Activated CD8-positive, alpha-beta memory T cell treated with anti-CD3 and anti-CD28 coated beads for 24 hours (primary cell): Measurements from ENCODE around the gene ZFP1.

ENCODE experiments used
- DNase-seq: peaks from one replicate; pipeline ENCODE4 v3.0.0-alpha.2; 2020

The ZFP1 gene

DNA sequence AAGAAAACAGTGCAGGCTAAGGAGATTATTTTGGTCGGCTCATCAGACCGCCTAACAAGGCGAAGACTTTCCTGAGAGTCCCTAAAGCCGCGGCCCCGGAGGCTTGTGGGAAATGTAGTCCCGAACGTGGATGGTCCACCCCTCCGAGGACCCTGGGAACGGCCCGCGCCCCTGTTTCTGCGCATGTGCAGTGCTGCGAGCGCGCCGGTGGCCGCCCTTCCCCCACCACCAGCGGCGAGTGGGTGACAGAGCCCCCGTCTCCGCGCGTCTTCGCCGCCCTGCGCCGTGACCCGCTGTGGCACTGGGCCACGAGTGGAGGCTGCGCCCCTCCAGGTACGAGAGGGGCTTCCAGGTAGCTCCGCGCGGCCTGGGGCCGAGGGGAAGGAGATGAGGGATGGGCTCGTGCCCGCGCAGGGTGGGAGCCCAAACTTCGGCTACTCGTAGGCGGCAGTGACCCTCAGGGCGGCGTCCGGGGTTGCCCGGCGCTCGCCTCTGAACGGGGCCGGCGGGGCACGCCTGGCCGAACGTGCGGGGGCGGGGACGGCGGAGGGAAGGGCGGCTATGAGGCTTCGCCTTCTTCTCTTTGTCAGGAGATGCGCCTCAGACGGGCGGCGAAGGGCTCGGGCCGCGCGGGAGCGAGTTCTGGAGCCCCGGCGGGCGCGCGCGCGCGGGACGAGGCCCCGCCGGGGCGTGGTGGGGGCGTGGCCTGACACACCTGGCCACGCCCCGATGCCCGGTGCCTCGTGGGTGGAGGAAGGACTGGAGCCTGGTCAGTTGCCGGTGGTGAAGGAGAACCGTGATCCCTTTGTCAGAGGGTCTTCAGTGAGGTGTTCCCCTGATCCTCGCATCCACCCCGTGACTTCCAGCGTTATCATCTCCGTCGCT is at the start of gene ZFP1:
Gene ZFP1 (plus strand): TSS at position 214 of the 885 bp plus-strand sequence. CDS start 4,428 bp downstream, outside the sequence.
- DNase-seq, result peak; percentile 99

DNA sequence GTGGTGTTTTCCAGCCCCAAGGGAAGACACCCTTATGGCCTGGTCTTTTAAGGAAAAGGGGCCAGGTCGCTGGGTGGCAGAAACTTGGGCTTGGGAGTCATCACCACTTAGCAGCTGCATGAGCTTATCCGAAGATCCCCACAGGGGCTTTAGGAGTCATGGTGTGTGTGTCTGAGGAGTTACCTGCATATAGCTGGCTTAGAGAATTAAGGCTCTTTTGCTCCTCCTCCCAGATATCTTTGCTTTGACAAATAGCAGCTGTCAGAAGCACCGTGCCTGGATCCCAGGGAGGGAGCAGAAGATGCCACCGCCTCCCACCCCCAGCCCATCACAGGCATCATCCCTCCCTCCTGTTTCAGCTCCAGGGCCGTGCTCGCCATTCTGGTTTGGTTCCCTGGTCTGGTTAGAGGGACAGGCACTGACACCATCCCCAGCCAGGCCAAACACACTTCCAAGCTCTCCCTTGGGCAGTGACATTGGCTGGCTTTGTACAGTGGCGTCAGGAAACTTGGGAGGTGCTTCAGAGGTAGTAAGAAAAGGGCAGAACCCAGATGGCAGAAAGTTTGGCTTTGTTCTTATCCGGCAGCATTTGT is 49.2 kb upstream of the ZFP1 start:
- DNase-seq, result no peak

DNA sequence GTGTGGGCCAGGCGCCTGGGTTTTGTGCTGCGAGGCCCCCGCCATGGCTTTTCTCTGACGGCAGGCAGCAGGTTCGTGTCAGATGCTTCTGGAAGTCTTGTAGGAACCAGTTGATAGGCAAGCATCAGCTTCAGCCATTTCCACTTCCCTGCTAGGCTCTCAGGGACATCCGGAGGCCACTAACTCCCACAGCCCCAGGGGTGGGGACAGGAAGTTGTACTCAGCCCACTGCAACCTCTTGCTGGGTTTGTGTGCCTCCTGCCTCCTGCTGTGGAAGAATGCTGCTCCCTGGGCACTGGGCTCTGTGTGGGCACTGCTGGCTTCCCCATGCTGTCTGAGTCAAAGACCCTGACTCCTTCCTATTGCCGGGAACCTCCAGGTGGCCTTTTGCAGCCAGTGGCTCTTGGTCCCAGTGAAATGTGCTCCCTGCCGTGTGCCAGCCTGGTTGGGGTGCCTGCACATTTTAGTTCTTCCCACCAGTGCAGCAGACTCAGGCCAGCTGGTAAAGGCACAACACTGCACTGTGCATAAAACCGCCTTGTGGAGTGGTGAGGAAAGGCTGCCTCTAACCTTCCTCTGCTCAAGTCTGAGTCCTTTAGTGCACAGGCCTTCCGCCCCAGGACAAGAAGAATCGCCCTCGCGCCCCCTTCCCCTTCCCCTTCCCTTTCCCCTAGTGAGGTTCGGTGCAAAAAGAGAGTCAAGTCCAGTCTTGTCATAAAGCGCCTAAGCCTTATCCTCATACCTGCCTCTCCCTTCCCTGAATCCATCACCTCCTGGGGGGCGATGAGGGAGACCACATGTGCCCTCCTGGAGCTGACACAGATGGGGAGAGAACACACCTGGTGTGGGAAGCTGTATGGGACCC is 48.4 kb upstream of the ZFP1 start:
- DNase-seq, result peak; percentile 75

DNA sequence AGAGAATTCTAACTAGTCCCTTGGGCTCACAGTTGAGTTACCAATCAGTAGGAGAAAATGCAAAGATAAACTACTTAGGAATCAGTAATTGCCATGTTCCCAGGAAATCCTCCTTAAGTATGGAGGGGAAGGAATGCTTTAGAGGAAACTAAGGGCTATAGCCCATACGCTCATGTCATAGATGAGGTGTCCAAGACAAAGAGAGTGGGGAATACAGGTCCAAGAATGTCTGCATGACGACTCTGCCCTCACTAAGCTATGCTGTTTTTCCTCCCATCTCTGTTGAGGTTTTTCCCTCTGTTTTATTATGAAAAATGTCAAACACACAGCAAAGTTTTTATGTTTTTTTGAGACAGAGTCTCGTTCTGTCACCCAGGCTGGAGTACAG is 47.7 kb upstream of the ZFP1 start:
- no peak for DNase-seq

DNA sequence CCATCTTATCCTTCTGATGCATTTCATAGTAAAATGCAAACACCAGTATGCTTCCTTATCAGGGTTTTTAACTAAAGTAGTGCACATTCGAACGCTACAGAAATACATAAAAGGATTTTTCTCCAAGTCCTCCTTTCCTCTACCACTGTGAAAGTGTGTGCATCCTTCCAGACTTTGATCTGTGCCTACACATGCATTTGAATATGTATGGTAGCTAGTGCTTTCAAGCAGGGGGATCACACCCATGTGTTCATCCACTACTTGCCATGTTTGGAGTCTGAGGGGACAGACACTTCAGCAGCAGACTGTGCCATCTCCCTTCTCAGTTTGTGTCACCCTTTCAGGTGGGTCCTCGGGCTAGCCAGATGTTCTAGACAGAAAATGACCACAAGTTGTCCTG is 46.7 kb upstream of the ZFP1 start:
- no peak for DNase-seq

DNA sequence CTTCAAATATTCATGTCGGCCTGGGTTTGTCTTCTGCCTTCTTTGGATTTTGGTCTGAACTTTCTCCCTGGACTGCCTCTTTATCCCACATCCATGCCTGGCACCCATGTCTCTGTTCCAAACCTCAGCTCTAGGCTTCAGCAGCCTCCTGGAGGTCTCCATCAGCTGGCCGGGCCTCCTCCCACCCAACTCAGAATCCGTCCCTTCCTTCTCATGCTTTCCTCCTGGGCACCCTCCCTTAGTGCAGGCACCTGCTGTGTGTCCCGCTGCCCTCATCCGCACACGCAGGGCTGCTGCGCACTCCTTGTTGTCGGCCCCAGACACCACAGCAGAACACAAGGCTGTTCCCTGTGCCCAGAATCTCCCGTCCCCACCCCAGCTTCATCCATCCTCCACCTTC is 45.7 kb upstream of the ZFP1 start:
- DNase-seq, result no peak

DNA sequence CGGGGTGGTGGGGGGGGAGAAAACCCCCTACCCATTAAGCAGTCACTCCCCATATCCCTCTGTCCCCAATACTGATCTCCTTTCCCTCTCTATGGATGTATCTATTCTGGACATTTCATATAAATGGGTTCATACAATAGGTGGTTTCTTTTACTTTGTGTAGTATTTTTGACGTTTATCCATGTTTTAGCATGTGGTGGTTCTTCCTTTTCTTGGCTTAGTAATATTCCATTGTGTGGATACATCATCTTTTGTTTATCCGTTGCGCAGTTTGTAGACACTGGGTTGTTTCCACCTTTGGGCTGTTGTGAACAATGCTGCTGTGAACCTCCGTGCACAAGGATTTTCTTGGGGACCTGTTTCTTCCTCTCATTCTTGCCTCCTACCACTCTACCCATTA is 44.3 kb upstream of the ZFP1 start:
- no peak for DNase-seq

DNA sequence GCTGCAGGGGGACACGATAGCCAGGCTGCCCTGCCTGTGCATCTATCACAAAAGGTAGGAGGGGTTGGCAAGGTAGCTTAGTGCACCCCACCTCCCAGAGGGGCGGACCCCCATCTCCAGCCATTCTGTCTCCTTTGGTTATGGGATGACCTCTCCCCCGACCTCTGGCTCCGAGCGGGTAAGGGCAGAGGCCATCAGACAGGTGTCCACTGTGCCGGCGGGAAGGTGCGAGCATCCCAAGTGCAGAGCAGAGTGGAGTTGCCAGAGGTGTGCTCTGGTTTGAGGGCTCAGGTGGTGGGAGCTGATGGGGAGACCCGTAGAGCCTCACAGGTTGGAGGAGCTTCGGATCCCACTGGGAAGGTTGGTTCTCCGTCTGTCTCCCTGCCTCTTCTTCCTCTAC is 43.5 kb upstream of the ZFP1 start:
- DNase-seq, result no peak

DNA sequence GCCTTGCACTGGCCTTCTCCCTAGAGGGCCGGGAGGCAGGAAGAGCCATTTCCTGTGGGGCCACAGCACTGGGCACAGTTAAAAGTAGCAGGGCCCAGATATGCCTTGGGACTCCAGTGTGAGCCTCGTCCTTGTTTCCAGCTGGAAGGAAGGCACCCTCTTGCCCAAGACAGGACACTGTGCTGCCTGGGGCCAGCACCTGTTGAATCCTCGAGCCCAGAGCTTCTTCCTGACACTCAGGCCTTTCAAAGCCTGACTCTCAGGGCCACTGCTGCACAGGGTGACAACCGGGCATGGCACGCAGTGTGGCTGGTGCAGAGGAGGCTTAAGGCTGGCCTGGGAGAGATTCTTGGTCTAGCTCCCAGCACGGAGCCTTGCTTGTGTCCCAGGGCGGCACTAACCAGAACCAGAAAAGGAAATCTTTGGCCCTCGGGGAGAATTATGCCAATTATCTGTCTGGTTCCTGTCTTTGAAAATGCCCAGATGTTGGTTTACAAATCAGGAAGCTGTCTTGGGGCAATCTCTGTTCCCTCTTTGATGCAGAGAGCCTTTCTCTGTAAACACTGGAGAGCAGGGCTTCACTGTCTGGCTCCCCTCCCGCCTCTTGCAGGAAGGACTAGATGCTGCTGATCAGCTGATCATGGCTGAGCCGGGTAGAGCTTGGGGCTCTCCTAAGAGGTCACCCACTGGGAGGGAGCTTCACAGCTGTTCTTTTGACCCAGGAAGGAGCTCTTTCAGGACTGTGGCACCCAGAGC is 42.8 kb upstream of the ZFP1 start:
- no peak for DNase-seq

DNA sequence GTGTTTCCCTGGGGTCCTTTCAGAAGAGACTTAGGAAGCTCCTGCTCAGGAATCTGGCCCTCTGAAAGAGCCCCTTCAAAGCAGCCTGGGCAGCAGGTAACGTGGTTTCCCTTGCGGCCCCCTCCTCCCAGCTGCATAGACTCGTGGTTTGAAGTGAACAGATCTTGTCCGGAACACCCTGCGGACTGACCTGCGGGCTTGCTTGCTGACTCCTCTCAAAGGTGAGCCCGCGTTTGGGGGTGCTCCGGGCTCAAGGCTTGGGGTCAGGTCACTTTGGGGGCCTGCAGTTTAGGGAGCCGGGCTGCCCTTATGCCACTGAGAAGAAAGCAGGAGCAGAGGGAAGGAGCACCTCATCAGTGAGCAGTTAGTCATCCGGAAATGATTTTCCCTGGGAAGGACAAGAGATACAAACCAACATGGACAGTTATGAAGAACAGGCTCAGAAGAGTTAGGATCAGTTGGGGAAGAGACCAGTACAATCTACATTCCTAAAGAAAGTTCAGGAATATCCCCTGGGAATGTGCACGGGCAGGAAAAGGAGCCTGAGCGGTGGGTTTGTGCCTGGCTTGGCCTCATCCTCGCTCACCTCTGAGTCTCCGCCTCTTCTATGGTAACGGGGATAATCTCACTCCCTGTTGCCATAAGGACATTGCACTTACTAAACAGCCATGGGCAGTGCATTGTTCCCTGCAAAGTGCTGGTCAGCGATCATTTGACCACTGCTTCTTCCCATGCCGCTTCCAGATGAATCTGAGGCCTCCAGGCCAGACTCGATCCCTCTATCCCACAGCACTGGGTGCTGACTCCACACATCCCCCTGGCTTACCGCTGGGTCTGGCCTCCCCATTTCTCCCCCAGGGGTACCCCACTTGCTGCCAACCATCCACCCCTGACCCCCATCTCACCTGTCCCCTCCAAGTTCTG is 41.7 kb upstream of the ZFP1 start:
- no peak for DNase-seq

DNA sequence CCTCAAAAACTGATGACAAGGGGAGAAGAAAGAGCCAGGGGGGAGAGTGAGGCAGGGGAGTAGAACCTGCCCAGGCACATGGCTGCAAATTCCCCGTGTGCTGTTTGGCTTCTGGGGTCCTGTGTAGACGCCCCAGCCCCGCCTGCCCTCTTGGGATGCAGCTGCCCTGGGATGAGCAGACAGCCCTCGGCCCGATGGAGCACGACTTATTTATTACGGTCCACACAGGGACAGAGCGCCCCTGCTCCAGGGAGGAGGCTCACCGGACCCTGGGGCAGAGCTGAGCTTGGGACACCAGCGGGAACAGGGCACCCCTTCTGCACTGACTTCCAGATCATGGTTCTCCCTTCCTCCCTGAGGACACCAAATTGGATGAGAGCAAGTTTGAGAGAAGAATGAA is 40.8 kb upstream of the ZFP1 start:
- DNase-seq, result no peak

DNA sequence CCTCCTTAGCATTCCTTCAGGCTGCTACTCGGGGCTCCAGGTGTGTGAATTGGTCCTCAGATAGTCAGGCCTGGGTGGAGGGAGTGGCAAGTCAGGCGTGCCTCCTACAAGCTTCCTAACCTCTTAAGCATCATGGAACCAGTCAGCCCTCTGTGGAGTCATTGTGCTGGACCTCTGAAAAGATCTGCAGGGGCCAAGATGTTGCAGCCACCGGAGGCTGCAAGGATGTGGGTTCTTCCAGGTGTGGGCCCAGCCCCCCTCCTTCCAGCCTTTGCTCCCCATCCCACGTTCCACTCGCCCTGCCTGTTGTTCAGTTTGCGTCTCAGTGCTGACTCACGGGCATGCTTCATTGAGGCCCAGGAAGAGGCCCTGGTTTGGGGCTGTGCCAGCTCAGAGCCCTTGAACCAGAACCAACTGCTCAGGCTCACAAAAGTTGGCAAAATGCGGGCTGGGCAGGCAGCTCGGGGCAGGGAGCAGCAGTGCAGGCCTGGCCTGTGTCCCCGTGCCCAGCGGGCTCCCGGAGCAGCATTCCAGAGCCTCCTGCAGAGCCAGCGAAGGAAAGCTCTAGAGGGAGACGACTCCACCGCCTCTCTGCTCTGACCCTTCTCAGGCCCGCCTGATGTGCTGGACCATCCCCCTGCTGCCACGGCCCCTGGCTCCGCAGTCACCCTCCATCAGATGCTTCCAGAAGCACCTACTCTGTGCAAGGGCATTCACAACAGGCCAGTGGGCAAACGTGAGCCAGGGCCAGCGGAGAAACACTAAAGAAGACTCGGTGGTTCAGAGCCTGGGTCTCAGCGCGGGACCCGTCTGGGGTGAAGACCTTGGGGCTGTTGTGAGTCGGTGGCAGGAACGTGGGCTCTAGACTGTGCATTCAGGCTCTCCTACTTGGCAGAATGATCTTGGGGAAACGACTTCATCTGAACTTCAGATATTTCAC is 39.3 kb upstream of the ZFP1 start:
- peak; percentile 86 for DNase-seq

DNA sequence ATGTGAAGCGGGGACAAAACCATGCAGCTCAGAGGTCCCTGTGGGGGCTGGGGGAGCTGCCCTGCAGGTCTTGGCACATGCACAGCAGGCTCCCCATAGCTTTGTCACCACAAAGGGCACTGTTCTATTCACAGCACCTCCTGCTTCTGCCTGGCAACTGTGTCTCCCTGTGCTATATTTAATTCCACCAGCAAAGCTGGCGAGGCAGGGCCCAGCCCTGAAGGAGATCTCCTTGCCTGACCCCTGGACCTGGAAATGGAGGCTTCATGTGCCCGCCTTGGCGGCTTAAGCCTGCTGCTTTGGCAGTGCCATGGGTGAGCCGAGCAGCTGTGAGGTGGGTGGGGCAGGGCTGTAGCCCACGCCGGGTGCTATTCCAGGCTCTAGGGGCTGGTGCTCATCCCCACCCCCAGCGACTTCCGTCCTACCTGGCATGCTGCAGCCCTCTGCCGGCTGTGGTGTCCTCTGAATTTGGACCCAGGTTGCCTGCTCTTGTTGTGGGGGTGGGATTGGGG is 38.5 kb upstream of the ZFP1 start:
- DNase-seq, result no peak

DNA sequence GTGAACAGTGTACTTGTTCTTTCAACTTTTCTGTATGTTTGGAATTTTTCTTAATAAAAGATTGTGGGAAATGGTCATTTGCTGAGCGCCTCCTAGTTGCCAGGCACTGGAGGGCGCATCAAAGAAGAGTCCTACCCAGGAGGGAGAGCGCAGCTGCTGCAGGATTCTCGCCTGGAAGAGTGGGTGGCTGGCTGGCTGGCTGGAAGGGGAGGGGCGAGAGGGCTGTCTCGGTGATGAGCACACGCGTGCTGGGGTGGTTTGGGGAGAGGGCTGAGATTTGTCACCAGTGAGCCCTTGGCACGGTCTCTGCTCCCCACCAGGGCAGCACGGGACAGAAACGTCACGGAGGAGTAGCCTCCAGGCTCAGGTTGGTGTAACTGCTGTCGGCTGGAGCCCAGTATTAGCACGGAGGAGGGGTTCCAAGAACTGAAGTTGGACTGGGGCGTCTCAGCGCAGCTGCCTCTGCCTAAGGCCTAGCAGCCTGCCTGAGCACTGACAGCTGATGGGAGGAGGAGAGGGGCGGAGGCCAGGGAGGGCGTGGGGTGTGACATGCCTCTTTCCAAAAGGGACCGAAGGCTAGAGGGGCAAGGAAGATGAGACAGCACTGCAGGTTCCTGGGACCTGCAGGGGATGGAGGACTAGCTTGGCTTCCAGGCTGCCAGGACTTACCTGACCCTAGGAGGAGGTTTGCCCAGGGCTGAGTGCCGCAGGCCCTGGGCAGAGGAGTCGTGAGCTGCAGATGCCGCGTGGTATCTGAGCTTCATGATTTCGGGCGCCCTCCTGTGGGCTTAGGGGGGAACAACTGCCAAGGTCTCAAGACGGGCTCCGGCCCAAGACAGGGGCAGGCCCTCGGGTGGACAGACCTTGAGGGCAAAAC is 37.4 kb upstream of the ZFP1 start:
- peak; percentile 93 for DNase-seq

DNA sequence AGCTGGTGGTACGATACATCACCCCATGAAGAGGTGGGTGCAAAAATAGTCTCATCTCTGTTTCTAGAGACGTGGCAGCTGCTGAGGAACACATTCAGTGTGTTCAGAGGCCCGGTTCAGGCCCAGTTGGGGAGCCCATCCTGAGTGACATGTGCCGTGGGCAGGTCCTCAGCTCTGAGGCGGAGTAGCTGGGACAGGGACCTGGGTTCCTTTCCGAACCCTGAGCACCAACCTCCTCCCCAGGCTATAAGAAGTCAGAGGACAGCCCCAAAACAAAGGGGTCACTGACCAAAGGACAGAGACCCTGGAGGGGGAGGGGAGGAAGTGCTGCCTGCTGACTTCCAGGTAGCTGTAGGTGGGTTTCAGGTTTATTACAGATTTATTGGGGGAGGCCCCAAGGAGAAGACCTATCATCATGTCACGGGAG is 36.8 kb upstream of the ZFP1 start:
- no peak for DNase-seq

DNA sequence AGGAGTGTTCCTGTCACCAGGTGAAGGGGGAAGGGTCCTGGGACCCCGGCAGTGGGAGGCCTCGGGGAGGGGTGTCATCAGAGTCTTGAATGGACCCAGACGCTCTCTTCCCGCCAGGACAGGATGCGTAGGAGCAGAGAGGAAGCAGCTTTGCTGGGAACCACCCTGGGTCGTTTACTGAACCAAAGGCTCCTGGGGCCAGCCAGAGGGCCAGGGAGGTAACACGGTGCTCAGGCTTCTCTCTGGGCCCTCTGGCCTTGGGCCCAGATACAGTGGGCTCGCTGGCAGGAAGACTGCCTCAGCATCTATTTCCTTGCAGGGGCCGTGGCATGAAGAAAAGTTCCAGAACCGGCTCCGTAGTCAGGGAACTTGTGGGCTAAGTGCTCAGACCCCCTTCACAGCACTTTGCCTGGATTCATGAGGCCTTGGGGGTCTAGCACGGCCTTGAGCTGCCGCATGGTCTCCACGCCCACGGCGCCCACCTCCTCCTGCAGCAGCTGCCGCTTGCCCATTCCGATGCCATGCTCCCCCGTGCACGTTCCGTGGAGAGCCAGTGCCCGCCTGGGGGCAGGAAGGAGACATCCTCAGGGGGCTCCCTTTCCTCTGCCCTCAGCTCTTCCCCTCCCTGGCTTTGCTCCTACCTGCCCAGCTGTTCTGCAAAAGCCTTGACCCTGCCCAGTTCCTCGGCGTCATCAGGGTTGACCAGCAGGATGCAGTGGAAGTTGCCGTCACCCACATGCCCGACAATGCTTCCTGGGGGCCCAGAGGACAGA is 36.2 kb upstream of the ZFP1 start:
- no peak for DNase-seq

DNA sequence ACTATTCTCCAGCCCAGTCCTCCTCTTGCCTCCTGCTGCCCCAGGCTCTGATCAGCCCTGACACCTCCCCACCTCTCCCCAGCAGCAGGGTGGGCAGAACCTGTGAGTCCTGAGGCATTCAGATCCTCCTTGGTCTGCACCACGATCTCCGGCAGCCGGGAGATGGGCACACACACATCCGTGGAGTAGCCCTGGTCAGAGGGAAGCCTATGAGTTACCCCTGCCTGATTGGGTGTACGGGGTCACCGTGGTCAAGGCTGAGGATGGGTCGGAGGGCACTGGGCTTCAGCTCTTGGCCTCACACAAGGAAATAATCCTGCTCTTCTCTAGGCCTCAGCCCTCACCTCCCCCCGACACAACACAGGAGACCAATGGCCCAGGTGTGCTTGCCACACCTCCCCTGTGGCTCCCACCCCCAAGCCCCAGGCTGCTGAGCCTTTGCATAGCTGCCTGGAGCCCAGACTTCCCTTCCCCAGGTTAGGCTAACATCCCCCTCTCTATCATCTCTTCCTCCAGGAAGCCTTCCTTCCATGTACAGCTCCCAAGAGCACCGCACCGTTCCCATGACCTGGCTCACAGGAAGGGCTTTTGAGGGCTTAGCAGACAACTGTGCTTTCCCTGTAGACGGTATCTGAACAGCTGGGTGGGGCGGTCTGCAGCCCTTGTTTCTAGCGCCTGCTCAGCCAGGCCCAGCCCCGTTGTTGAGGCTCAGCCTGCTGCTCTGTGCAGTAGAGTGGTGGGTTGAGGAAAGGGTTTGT is 35.4 kb upstream of the ZFP1 start:
- no peak for DNase-seq
